Measurements from ENCODE around the gene CEP128.

- TF ChIP-seq CTCF (IDR thresholded peaks at IDR 0.05; ENCODE audit: low read depth, low read length, poor library complexity, severe bottlenecking) (no peak), EZH2phosphoT487 (IDR thresholded peaks at IDR 0.05; ENCODE audit: borderline replicate concordance, low read length) (no peak)
Measured at GRCh38 chr14:80504781-80505180, 436.8 kb downstream of the CEP128 start.
